Neural progenitor cell (in vitro differentiated cells): ENCODE data around the gene COPRS. TPM values are rescaled to one million over a fixed set of nuclear protein-coding genes. Genes with fewer than 3 reads are reported as not detected.

Source experiments
- DNase-seq: peaks from one replicate; pipeline ENCODE4 v3.0.0-alpha.2; 2016; ENCODE audit warnings: low spot score
- H2AFZ ChIP-seq: fragments of 200-600 bp; sonication (generic); replicated peaks from 2 replicates; pipeline ENCODE4 v1.6.1; 2016; ENCODE audit warnings: antibody characterized with exemption
- H3F3A ChIP-seq: fragments of 200-600 bp; sonication (generic); 2 replicates; pipeline ENCODE4 v1.6.1; 2016; ENCODE audit warnings: antibody characterized with exemption, low read depth
- H3K27ac ChIP-seq: fragments of 200-600 bp; sonication (generic); 2 replicates; pipeline ENCODE4 v1.5.1; 2016; ENCODE audit warnings: mild to moderate bottlenecking
- H3K27me3 ChIP-seq: fragments of 200-600 bp; sonication (generic); 2 replicates; pipeline ENCODE4 v1.6.1; 2016; ENCODE audit warnings: mild to moderate bottlenecking, moderate library complexity
- H3K36me3 ChIP-seq: fragments of 200-600 bp; sonication (generic); 2 replicates; pipeline ENCODE4 v1.5.1; 2016
- H3K4me1 ChIP-seq: fragments of 200-600 bp; sonication (generic); 2 replicates; pipeline ENCODE4 v1.6.1; 2016; ENCODE audit warnings: mixed run types
- H3K4me2 ChIP-seq: fragments of 200-600 bp; sonication (generic); 2 replicates; pipeline ENCODE4 v1.6.1; 2016
- H3K4me3 ChIP-seq: fragments of 200-600 bp; sonication (generic); 2 replicates; pipeline ENCODE4 v1.5.1; 2016
- H3K79me2 ChIP-seq: fragments of 200-600 bp; sonication (generic); 2 replicates; pipeline ENCODE4 v1.6.1; 2016; ENCODE audit warnings: low read depth
- H3K9ac ChIP-seq: fragments of 200-600 bp; sonication (generic); 2 replicates; pipeline ENCODE4 v1.6.1; 2016
- H3K9me3 ChIP-seq: fragments of 200-600 bp; sonication (generic); 2 replicates; pipeline ENCODE4 v1.5.1; 2016; ENCODE audit warnings: low read depth
- H4K20me1 ChIP-seq: fragments of 200-600 bp; sonication (generic); 2 replicates; pipeline ENCODE4 v1.6.1; 2016; ENCODE audit warnings: low read depth
- H3K27ac Mint-ChIP-seq: 3 replicates; pipeline ENCODE4 v1.8.0; 2021; ENCODE audit warnings: mixed read lengths
- H3K27me3 Mint-ChIP-seq: 2 replicates; pipeline ENCODE4 v1.8.0; 2022; ENCODE audit warnings: low read depth, mild to moderate bottlenecking, inconsistent platforms, moderate library complexity, mixed read lengths; ENCODE audit not compliant: insufficient read depth
- H3K36me3 Mint-ChIP-seq: 3 replicates; pipeline ENCODE4 v1.8.0; 2021; ENCODE audit warnings: mixed read lengths
- H3K4me1 Mint-ChIP-seq: 3 replicates; pipeline ENCODE4 v1.8.0; 2021; ENCODE audit warnings: mixed read lengths
- H3K4me3 Mint-ChIP-seq: 3 replicates; pipeline ENCODE4 v1.8.0; 2021; ENCODE audit warnings: mild to moderate bottlenecking, moderate library complexity, mixed read lengths
- H3K9me3 Mint-ChIP-seq: 3 replicates; pipeline ENCODE4 v1.8.0; 2020; ENCODE audit warnings: mixed read lengths
- CTCF ChIP-seq: fragments of 200-600 bp; sonication (generic); IDR thresholded peaks from 2 replicates; pipeline ENCODE4 v1.5.1; 2017; ENCODE audit warnings: antibody characterized with exemption, mild to moderate bottlenecking
- EZH2 ChIP-seq: fragments of 200-600 bp; sonication (generic); IDR thresholded peaks from 2 replicates; pipeline ENCODE4 v1.6.1; 2017; ENCODE audit warnings: antibody characterized with exemption, mild to moderate bottlenecking, moderate library complexity
- EZH2phosphoT487 ChIP-seq: fragments of 200-600 bp; sonication (generic); IDR thresholded peaks from 2 replicates; pipeline ENCODE4 v1.6.1; 2017; ENCODE audit warnings: antibody characterized with exemption
- total RNA-seq: library from RNA; depleted of rRNA; stranded (reverse); fragments of >200 nt; gene quantifications from 2 replicates; pipeline ENCODE4 v1.2.3, GENCODE V29; 2015; ENCODE audit warnings: low replicate concordance

Gene COPRS
- total RNA-seq, 1 donor from 2014 or later = 37.9 TPM

- Histone ChIP-seq H3K36me3 (no peaks in the 10 kb centered on the region), H2AFZ (no peak overlapping the region), H3K9me3 (no peaks in the 10 kb centered on the region), H3K27me3 (peaks cover 6% of the 10 kb centered on the region), H3K9ac (no peak overlapping the region), H3K27ac (no peak overlapping the region), H4K20me1 (peaks cover 15% of the 10 kb centered on the region), H3F3A (no peaks in the 10 kb centered on the region), H3K79me2 (peaks cover 6% of the 10 kb centered on the region), H3K4me2 (no peak overlapping the region), H3K4me1 (no peaks in the 10 kb centered on the region), H3K4me3 (no peak overlapping the region)
- Mint-ChIP-seq H3K4me1 (peaks cover 16% of the 10 kb centered on the region), H3K27me3 (no peaks in the 10 kb centered on the region), H3K27ac (no peak overlapping the region), H3K4me3 (no peak overlapping the region), H3K9me3 (no peaks in the 10 kb centered on the region), H3K36me3 (peaks cover 16% of the 10 kb centered on the region)
- no peak for TF ChIP-seq EZH2
- no peak for TF ChIP-seq CTCF
- TF ChIP-seq EZH2phosphoT487 = no peak
- DNase-seq = no peak
Measured at GRCh38 chr17:31853911-31854470, 5.1 kb downstream of the COPRS start.

- peaks cover 20% of the 10 kb centered on the region for H3K27me3 ChIP-seq
- no peak overlapping the region for H3K9ac ChIP-seq
- H3K79me2 ChIP-seq = no peaks in the 10 kb centered on the region
- no peaks in the 10 kb centered on the region for H4K20me1 ChIP-seq
- H3K4me3 ChIP-seq = no peak overlapping the region
- H3K36me3 ChIP-seq = no peaks in the 10 kb centered on the region
- no peak for DNase-seq
- H3K4me1 ChIP-seq = no peaks in the 10 kb centered on the region
- Mint-ChIP-seq H3K36me3 (no peaks in the 10 kb centered on the region), H3K27ac (no peak overlapping the region), H3K4me1 (no peaks in the 10 kb centered on the region), H3K27me3 (peaks cover 2% of the 10 kb centered on the region), H3K9me3 (no peaks in the 10 kb centered on the region), H3K4me3 (no peak overlapping the region)
- H3K4me2 ChIP-seq = no peak overlapping the region
- TF ChIP-seq EZH2 (no peak), EZH2phosphoT487 (no peak), CTCF (no peak)
- no peaks in the 10 kb centered on the region for H3K9me3 ChIP-seq
- H2AFZ ChIP-seq = no peak overlapping the region
- H3F3A ChIP-seq = no peaks in the 10 kb centered on the region
- no peak overlapping the region for H3K27ac ChIP-seq
Measured at GRCh38 chr17:31845291-31845690, 13.8 kb downstream of the COPRS start.

GRCh38 chr17:31843070-31843745 lies 15.8 kb downstream of the COPRS start:
- Mint-ChIP-seq H3K27ac (no peak overlapping the region), H3K27me3 (peaks cover 4% of the 10 kb centered on the region), H3K9me3 (no peaks in the 10 kb centered on the region), H3K4me1 (no peaks in the 10 kb centered on the region), H3K4me3 (no peak overlapping the region), H3K36me3 (no peaks in the 10 kb centered on the region)
- no peaks in the 10 kb centered on the region for H3K4me1 ChIP-seq
- H3K27me3 ChIP-seq = peaks cover 25% of the 10 kb centered on the region
- no peak overlapping the region for H3K9ac ChIP-seq
- no peaks in the 10 kb centered on the region for H3F3A ChIP-seq
- no peak for TF ChIP-seq EZH2phosphoT487
- TF ChIP-seq EZH2 = no peak
- no peak for TF ChIP-seq CTCF
- H4K20me1 ChIP-seq = no peaks in the 10 kb centered on the region
- H3K27ac ChIP-seq = no peak overlapping the region
- no peaks in the 10 kb centered on the region for H3K79me2 ChIP-seq
- H3K9me3 ChIP-seq = no peaks in the 10 kb centered on the region
- H2AFZ ChIP-seq = no peak overlapping the region
- DNase-seq = no peak
- no peak overlapping the region for H3K4me3 ChIP-seq
- no peaks in the 10 kb centered on the region for H3K36me3 ChIP-seq
- H3K4me2 ChIP-seq = no peak overlapping the region
